ENCODE measurements around the gene LRRC49.

Gene LRRC49

GRCh38 chr15:71054286-71054952 is 161.8 kb downstream of the LRRC49 start:
- no peak for DNase-seq

GRCh38 chr15:71055461-71055860 is 162.8 kb downstream of the LRRC49 start:
- DNase-seq, result no peak

- DNase-seq, result no peak
These were observed 163.5 kb downstream of the LRRC49 start for GRCh38 chr15:71056111-71056510.

- no peak for DNase-seq
These were observed 164.5 kb downstream of the LRRC49 start for GRCh38 chr15:71057143-71057542.

- no peak for DNase-seq
These were observed 165.0 kb downstream of the LRRC49 start for GRCh38 chr15:71057581-71057980.

GRCh38 chr15:71060983-71061382 is 168.4 kb downstream of the LRRC49 start:
- no peak for DNase-seq

- DNase-seq, result no peak
These were observed 174.4 kb downstream of the LRRC49 start for GRCh38 chr15:71066983-71067382.

- DNase-seq, result no peak
These were observed 177.1 kb downstream of the LRRC49 start for GRCh38 chr15:71069693-71070092.

GRCh38 chr15:71071529-71071928 is 178.9 kb downstream of the LRRC49 start:
- DNase-seq, result no peak

- DNase-seq, result no peak
These were observed 179.8 kb downstream of the LRRC49 start for GRCh38 chr15:71072423-71072822.

GRCh38 chr15:71078506-71079207 is 186.0 kb downstream of the LRRC49 start:
- DNase-seq, result no peak

- no peak for DNase-seq
These were observed 186.8 kb downstream of the LRRC49 start for GRCh38 chr15:71079208-71080044.

- no peak for DNase-seq
These were observed 187.5 kb downstream of the LRRC49 start for GRCh38 chr15:71080166-71080565.

GRCh38 chr15:71080705-71081104 is 188.1 kb downstream of the LRRC49 start:
- DNase-seq, result no peak

GRCh38 chr15:71082803-71083202 is 190.2 kb downstream of the LRRC49 start:
- no peak for DNase-seq

- DNase-seq, result no peak
These were observed 190.7 kb downstream of the LRRC49 start for GRCh38 chr15:71083349-71083748.

GRCh38 chr15:71084264-71084663 is 191.6 kb downstream of the LRRC49 start:
- DNase-seq, result no peak

GRCh38 chr15:71085809-71086208 is 193.2 kb downstream of the LRRC49 start:
- DNase-seq, result no peak

GRCh38 chr15:71088155-71088554 is 195.5 kb downstream of the LRRC49 start:
- DNase-seq, result no peak

GRCh38 chr15:71088683-71089082 is 196.1 kb downstream of the LRRC49 start:
- no peak for DNase-seq

GRCh38 chr15:71089801-71090200 is 197.2 kb downstream of the LRRC49 start:
- no peak for DNase-seq

GRCh38 chr15:71091601-71092000 is 199.0 kb downstream of the LRRC49 start:
- DNase-seq, result no peak

GRCh38 chr15:71092056-71092600 is 199.5 kb downstream of the LRRC49 start:
- DNase-seq, result no peak
